Esophagus muscularis mucosa (tissue), 4 donors: ENCODE results near the gene WWOX.

Source experiments
- EP300 ChIP-seq: sonication (generic); formaldehyde crosslinking; IDR thresholded peaks from one replicate; pipeline ENCODE4 v1.6.1; 2017; ENCODE audit warnings: antibody characterized with exemption
- POLR2A ChIP-seq: fragments of 450-650 bp; IDR thresholded peaks from one replicate; pipeline ENCODE4 v1.6.1; 2017; ENCODE audit warnings: antibody characterized with exemption, moderate library complexity, mild to moderate bottlenecking, low read depth
- POLR2AphosphoS5 ChIP-seq, 2 donors: sonication (generic); formaldehyde crosslinking; IDR thresholded peaks; one replicate each; pipeline ENCODE4 v1.6.1; 2017; ENCODE audit warnings: antibody characterized with exemption in 2 of 2
- TF ChIP-seq, protein P1 (sequence below), 3 experiments: fragments of 200-600 bp in 2 of 3; fragments of 450-650 bp in 1 of 3; sonication (generic) in 2 of 3; IDR thresholded peaks; one replicate each; pipeline ENCODE4 v1.5.1; 2017 to 2019; ENCODE audit warnings: antibody characterized with exemption in 3 of 3, mild to moderate bottlenecking in 2 of 3, moderate library complexity in 1 of 3

GRCh38 chr16:78609402-78610274 is 510.2 kb downstream of the WWOX start:
- no peak for TF ChIP-seq POLR2A
- TF ChIP-seq, protein P1, sequence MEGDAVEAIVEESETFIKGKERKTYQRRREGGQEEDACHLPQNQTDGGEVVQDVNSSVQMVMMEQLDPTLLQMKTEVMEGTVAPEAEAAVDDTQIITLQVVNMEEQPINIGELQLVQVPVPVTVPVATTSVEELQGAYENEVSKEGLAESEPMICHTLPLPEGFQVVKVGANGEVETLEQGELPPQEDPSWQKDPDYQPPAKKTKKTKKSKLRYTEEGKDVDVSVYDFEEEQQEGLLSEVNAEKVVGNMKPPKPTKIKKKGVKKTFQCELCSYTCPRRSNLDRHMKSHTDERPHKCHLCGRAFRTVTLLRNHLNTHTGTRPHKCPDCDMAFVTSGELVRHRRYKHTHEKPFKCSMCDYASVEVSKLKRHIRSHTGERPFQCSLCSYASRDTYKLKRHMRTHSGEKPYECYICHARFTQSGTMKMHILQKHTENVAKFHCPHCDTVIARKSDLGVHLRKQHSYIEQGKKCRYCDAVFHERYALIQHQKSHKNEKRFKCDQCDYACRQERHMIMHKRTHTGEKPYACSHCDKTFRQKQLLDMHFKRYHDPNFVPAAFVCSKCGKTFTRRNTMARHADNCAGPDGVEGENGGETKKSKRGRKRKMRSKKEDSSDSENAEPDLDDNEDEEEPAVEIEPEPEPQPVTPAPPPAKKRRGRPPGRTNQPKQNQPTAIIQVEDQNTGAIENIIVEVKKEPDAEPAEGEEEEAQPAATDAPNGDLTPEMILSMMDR (IDR thresholded peaks at IDR 0.05) = no peak
- no peak for TF ChIP-seq POLR2AphosphoS5 (IDR thresholded peaks at IDR 0.05)
- no peak for TF ChIP-seq EP300
